PFSK-1 (cell line): Measurements from ENCODE around the gene DMPK.

Experiments
- SIN3A ChIP-seq: IDR thresholded peaks from 2 replicates; pipeline ENCODE4 v1.6.1; 2012; ENCODE audit warnings: mild to moderate bottlenecking, low read length, moderate library complexity, borderline replicate concordance; ENCODE audit not compliant: insufficient read depth
- TAF1 ChIP-seq: IDR thresholded peaks from 2 replicates; pipeline ENCODE4 v1.6.1; 2012; ENCODE audit warnings: low read length, control low read depth, borderline replicate concordance; ENCODE audit not compliant: insufficient read depth
- TF ChIP-seq, protein P1 (sequence below), 2 experiments: IDR thresholded peaks; 2 replicates each; pipeline versions ENCODE4 v1.6.1 to v1.8.0; 2011 to 2012; ENCODE audit warnings: low read depth in 2 of 2, low read length in 2 of 2, control low read depth in 1 of 2, inconsistent platforms in 1 of 2, mild to moderate bottlenecking in 1 of 2, moderate library complexity in 1 of 2; ENCODE audit not compliant: insufficient read depth in 1 of 2

DNA sequence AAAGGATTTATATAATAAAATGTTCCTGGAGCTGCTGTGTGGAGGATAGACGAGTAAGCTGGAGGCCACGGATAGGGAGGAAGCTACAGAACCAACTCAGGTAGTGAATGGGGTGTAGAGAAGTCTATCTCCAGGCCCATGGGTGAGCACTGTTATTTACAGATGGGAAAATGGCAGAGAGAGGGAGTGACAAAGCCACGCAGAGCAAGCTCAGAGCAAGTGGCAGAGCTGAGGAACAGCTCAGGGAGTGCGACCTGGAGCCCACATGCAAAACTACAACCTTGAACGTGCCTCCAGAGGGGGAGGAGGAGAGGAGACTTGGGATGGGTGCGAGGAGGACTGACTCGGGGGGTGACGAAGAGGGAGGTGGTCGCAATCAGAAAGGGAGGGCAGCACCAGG lies 46.2 kb upstream of the DMPK start:
- TF ChIP-seq TAF1, result no peak
- no peak for TF ChIP-seq SIN3A
- TF ChIP-seq, protein P1, sequence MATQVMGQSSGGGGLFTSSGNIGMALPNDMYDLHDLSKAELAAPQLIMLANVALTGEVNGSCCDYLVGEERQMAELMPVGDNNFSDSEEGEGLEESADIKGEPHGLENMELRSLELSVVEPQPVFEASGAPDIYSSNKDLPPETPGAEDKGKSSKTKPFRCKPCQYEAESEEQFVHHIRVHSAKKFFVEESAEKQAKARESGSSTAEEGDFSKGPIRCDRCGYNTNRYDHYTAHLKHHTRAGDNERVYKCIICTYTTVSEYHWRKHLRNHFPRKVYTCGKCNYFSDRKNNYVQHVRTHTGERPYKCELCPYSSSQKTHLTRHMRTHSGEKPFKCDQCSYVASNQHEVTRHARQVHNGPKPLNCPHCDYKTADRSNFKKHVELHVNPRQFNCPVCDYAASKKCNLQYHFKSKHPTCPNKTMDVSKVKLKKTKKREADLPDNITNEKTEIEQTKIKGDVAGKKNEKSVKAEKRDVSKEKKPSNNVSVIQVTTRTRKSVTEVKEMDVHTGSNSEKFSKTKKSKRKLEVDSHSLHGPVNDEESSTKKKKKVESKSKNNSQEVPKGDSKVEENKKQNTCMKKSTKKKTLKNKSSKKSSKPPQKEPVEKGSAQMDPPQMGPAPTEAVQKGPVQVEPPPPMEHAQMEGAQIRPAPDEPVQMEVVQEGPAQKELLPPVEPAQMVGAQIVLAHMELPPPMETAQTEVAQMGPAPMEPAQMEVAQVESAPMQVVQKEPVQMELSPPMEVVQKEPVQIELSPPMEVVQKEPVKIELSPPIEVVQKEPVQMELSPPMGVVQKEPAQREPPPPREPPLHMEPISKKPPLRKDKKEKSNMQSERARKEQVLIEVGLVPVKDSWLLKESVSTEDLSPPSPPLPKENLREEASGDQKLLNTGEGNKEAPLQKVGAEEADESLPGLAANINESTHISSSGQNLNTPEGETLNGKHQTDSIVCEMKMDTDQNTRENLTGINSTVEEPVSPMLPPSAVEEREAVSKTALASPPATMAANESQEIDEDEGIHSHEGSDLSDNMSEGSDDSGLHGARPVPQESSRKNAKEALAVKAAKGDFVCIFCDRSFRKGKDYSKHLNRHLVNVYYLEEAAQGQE (IDR thresholded peaks at IDR 0.05; ENCODE audit: insufficient read depth in 1 of 2, low read depth in 2 of 2, low read length in 2 of 2), result no peak
